Measurements from ENCODE around the gene WDR73.

WDR73 gene

DNA sequence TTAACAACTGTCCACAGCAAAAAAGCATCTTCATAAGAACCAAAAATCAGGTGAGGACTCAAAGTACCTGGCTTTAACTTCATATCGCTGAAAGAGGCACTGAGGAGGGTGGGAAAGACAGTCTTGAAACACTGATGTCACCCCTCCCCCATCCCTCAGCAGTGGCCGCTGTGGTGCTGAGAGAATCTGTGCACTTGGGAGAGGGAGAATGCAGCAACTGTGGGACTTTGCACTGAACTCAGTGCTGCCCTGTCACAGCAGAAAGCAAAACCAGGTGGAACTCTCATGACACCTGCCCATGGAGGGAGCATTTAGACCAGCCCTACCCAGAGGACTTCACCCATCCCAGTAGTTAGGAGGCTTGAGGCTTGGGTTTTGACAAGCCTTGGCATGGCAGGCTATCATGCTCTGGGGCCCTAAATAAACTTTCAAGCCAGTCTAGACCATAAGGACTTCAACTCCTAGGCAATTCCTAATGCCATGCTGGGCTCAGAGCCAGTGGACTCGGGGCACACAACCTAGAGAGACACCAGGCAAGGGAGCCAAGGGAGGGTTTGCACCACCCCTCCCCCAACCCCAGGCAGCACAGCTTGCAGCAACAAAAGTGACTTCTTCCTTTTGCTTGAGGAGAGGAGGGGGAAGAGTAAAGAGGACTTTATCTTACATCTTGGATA lies 59.3 kb downstream of the WDR73 start:
- DNase-seq (ENCODE audit: low read depth, low spot score), result no peak
- TF ChIP-seq, protein P1, sequence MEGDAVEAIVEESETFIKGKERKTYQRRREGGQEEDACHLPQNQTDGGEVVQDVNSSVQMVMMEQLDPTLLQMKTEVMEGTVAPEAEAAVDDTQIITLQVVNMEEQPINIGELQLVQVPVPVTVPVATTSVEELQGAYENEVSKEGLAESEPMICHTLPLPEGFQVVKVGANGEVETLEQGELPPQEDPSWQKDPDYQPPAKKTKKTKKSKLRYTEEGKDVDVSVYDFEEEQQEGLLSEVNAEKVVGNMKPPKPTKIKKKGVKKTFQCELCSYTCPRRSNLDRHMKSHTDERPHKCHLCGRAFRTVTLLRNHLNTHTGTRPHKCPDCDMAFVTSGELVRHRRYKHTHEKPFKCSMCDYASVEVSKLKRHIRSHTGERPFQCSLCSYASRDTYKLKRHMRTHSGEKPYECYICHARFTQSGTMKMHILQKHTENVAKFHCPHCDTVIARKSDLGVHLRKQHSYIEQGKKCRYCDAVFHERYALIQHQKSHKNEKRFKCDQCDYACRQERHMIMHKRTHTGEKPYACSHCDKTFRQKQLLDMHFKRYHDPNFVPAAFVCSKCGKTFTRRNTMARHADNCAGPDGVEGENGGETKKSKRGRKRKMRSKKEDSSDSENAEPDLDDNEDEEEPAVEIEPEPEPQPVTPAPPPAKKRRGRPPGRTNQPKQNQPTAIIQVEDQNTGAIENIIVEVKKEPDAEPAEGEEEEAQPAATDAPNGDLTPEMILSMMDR (IDR thresholded peaks at IDR 0.05; ENCODE audit: low read depth, low read length), result no peak
- in situ Hi-C loops (cut with HindIII; ENCODE audit: low sequenced_read_pairs), result no loop called here
- no peak overlapping the region for H3K4me3 ChIP-seq (ENCODE audit: low read depth, low read length)

DNA sequence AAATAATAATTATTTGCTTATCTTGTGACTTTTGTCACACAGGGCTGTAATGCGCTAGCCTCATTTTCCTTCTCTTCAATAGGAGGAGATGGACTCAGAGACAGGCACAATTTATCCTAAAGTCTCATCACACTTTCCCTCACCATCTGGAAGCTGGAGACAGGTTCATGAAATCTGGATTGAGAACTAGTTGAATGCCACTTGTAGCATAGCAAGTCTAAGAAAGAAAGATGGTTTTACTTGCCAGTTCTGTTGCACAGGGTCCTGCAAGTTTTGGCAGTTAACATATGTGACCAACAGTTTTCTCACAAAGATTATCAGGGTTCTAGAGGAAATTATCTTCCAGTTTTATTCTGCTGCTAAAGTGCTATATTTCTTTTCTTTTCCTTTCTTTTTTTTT lies 62.3 kb downstream of the WDR73 start:
- in situ Hi-C loops (cut with HindIII; ENCODE audit: low sequenced_read_pairs), result no loop called here
- H3K4me3 ChIP-seq (ENCODE audit: low read depth, low read length), result no peak overlapping the region

DNA sequence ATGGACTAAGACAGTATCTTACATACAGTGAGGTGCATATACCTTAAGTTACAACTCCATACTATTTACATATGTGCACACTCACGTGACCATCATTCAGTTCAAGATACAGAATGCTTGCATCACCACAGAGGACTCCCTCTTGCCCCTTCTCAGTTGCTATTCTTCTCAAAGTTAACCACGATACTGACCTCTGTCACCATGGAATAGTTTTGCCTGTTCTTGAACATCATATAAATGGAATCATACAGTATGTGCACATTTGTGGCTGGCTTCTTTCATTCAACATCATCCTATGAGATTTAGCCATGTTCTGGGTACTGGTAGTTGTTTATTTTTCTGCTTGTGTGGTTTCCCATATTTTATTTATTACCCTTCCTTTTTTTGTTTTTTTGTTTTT lies 63.7 kb downstream of the WDR73 start:
- DNase-seq (ENCODE audit: low read depth, low spot score), result no peak
- TF ChIP-seq, protein P1 (IDR thresholded peaks at IDR 0.05; ENCODE audit: low read depth, low read length), result no peak
- in situ Hi-C loops (cut with HindIII; ENCODE audit: low sequenced_read_pairs), result no loop called here
- H3K4me3 ChIP-seq (ENCODE audit: low read depth, low read length), result no peak overlapping the region

More for the DNA sequence above, 62.3 kb downstream of the WDR73 start:
- TF ChIP-seq, protein P1 (IDR thresholded peaks at IDR 0.05; ENCODE audit: low read depth, low read length), result no peak
- DNase-seq (ENCODE audit: low read depth, low spot score), result no peak

All from astrocyte of the spinal cord (primary cell).